ENCODE data around the gene MCCC2.
"Not testable (repeated sequence)": the region's sequence is repeated elsewhere in the genome, so short reads cannot be mapped to it uniquely, and the experiment has no call there.

MCCC2 gene

GRCh38 chr5:71652803-71653543 is 65.8 kb downstream of the MCCC2 start:
- DNase-seq = no peak
- no CpG with 5 or more reads among the region's 9 CpGs for WGBS (ENCODE audit: extremely low coverage, insufficient coverage, low lambda C conversion rate)
- no peak overlapping the region for H2BK120ac ChIP-seq (ENCODE audit: low read depth, low read length)

GRCh38 chr5:71658916-71659662 is 71.9 kb downstream of the MCCC2 start:
- no CpG with 5 or more reads among the region's 3 CpGs for WGBS (ENCODE audit: extremely low coverage, insufficient coverage, low lambda C conversion rate)
- H3K27me3 ChIP-seq (ENCODE audit: insufficient read depth, low read length, poor library complexity) = no peaks in the 10 kb centered on the region
- no peak overlapping the region for H4K8ac ChIP-seq (ENCODE audit: low read depth, low read length)
- no peak overlapping the region for H4K5ac ChIP-seq (ENCODE audit: low read length)
- H3K4me1 ChIP-seq (ENCODE audit: control insufficient read depth, low read depth, low read length) = no peaks in the 10 kb centered on the region
- no peaks in the 10 kb centered on the region for H3K79me1 ChIP-seq (ENCODE audit: low read length)
- no peak overlapping the region for H3K9ac ChIP-seq (ENCODE audit: low read length)
- H3K4ac ChIP-seq (ENCODE audit: low read depth, low read length) = no peak overlapping the region
- no peak overlapping the region for H3K56ac ChIP-seq (ENCODE audit: low read length)
- no peak overlapping the region for H3K18ac ChIP-seq (ENCODE audit: low read length)
- H3K23ac ChIP-seq (ENCODE audit: low read length) = no peak overlapping the region
- H2BK15ac ChIP-seq (replicated peaks; ENCODE audit: low read depth) = no peak overlapping the region
- no peak overlapping the region for H2BK120ac ChIP-seq (ENCODE audit: low read depth, low read length)
- H3K79me2 ChIP-seq (ENCODE audit: control insufficient read depth, insufficient read depth, low read length) = no peaks in the 10 kb centered on the region
- no peak overlapping the region for H2AK5ac ChIP-seq (ENCODE audit: low read length)
- no peak overlapping the region for H3K4me3 ChIP-seq (ENCODE audit: low read length)
- peak; percentile 4 for DNase-seq
- H3K27ac ChIP-seq (ENCODE audit: low read depth, low read length) = no peak overlapping the region
- H3K36me3 ChIP-seq (ENCODE audit: control insufficient read depth, insufficient read depth, low read length) = peaks cover 1% of the 10 kb centered on the region
- no peak overlapping the region for H2BK5ac ChIP-seq (ENCODE audit: low read length)
- H3K4me2 ChIP-seq (ENCODE audit: low read length) = no peak overlapping the region

More at GRCh38 chr5:71652803-71653543, 65.8 kb downstream of the MCCC2 start:
- Histone ChIP-seq H3K56ac (ENCODE audit: low read length) (no peak overlapping the region), H3K27me3 (ENCODE audit: insufficient read depth, low read length, poor library complexity) (no peaks in the 10 kb centered on the region), H3K4me2 (ENCODE audit: low read length) (no peak overlapping the region), H3K23ac (ENCODE audit: low read length) (no peak overlapping the region), H4K5ac (ENCODE audit: low read length) (no peak overlapping the region), H3K9ac (ENCODE audit: low read length) (no peak overlapping the region), H3K79me2 (ENCODE audit: control insufficient read depth, insufficient read depth, low read length) (no peaks in the 10 kb centered on the region), H2BK5ac (ENCODE audit: low read length) (no peak overlapping the region), H3K4me1 (ENCODE audit: control insufficient read depth, low read depth, low read length) (no peaks in the 10 kb centered on the region), H3K18ac (ENCODE audit: low read length) (no peak overlapping the region), H3K27ac (ENCODE audit: low read depth, low read length) (no peak overlapping the region), H4K8ac (ENCODE audit: low read depth, low read length) (no peak overlapping the region), H3K36me3 (ENCODE audit: control insufficient read depth, insufficient read depth, low read length) (peaks cover 4% of the 10 kb centered on the region), H2AK5ac (ENCODE audit: low read length) (no peak overlapping the region), H3K4ac (ENCODE audit: low read depth, low read length) (no peak overlapping the region), H3K79me1 (ENCODE audit: low read length) (no peaks in the 10 kb centered on the region), H3K4me3 (ENCODE audit: low read length) (no peak overlapping the region), H2BK15ac (replicated peaks; ENCODE audit: low read depth) (no peak overlapping the region)

- WGBS (ENCODE audit: extremely low coverage, insufficient coverage, low lambda C conversion rate) = no CpG with 5 or more reads among the region's 11 CpGs
- Histone ChIP-seq H4K5ac (ENCODE audit: low read length) (no peak overlapping the region), H3K56ac (ENCODE audit: low read length) (no peak overlapping the region), H2AK5ac (ENCODE audit: low read length) (no peak overlapping the region), H3K79me2 (ENCODE audit: control insufficient read depth, insufficient read depth, low read length) (no peaks in the 10 kb centered on the region), H4K8ac (ENCODE audit: low read depth, low read length) (no peak overlapping the region), H3K36me3 (ENCODE audit: control insufficient read depth, insufficient read depth, low read length) (peaks cover 1% of the 10 kb centered on the region), H3K79me1 (ENCODE audit: low read length) (no peaks in the 10 kb centered on the region), H3K27ac (ENCODE audit: low read depth, low read length) (no peak overlapping the region), H3K9ac (ENCODE audit: low read length) (no peak overlapping the region), H3K4me3 (ENCODE audit: low read length) (no peak overlapping the region), H3K4ac (ENCODE audit: low read depth, low read length) (no peak overlapping the region), H3K18ac (ENCODE audit: low read length) (no peak overlapping the region), H2BK120ac (ENCODE audit: low read depth, low read length) (no peak overlapping the region), H3K27me3 (ENCODE audit: insufficient read depth, low read length, poor library complexity) (no peaks in the 10 kb centered on the region), H3K4me1 (ENCODE audit: control insufficient read depth, low read depth, low read length) (no peaks in the 10 kb centered on the region), H3K4me2 (ENCODE audit: low read length) (no peak overlapping the region), H3K23ac (ENCODE audit: low read length) (no peak overlapping the region), H2BK5ac (ENCODE audit: low read length) (no peak overlapping the region), H2BK15ac (replicated peaks; ENCODE audit: low read depth) (no peak overlapping the region)
- no peak for DNase-seq
Measured at GRCh38 chr5:71662381-71662780, 75.2 kb downstream of the MCCC2 start.

GRCh38 chr5:71663191-71663969 is 76.2 kb downstream of the MCCC2 start:
- Histone ChIP-seq H3K4ac (ENCODE audit: low read depth, low read length) (no peak overlapping the region), H3K56ac (ENCODE audit: low read length) (no peak overlapping the region), H3K4me2 (ENCODE audit: low read length) (no peak overlapping the region), H3K79me1 (ENCODE audit: low read length) (no peaks in the 10 kb centered on the region), H2BK120ac (ENCODE audit: low read depth, low read length) (no peak overlapping the region), H3K36me3 (ENCODE audit: control insufficient read depth, insufficient read depth, low read length) (no peaks in the 10 kb centered on the region), H3K18ac (ENCODE audit: low read length) (no peak overlapping the region), H2BK15ac (replicated peaks; ENCODE audit: low read depth) (no peak overlapping the region), H2BK5ac (ENCODE audit: low read length) (no peak overlapping the region), H4K5ac (ENCODE audit: low read length) (no peak overlapping the region), H3K27ac (ENCODE audit: low read depth, low read length) (no peak overlapping the region), H2AK5ac (ENCODE audit: low read length) (no peak overlapping the region), H3K79me2 (ENCODE audit: control insufficient read depth, insufficient read depth, low read length) (no peaks in the 10 kb centered on the region), H3K23ac (ENCODE audit: low read length) (no peak overlapping the region), H3K9ac (ENCODE audit: low read length) (no peak overlapping the region), H3K27me3 (ENCODE audit: insufficient read depth, low read length, poor library complexity) (no peaks in the 10 kb centered on the region), H4K8ac (ENCODE audit: low read depth, low read length) (no peak overlapping the region), H3K4me3 (ENCODE audit: low read length) (no peak overlapping the region), H3K4me1 (ENCODE audit: control insufficient read depth, low read depth, low read length) (no peaks in the 10 kb centered on the region)
- no peak for DNase-seq
- no CpG with 5 or more reads among the region's 6 CpGs for WGBS (ENCODE audit: extremely low coverage, insufficient coverage, low lambda C conversion rate)

GRCh38 chr5:71664615-71665014 is 77.5 kb downstream of the MCCC2 start:
- not testable (repeated sequence) for H3K18ac ChIP-seq (ENCODE audit: low read length); H3K4me2 ChIP-seq (ENCODE audit: low read length); DNase-seq; H3K27me3 ChIP-seq (ENCODE audit: insufficient read depth, low read length, poor library complexity); H2BK15ac ChIP-seq (replicated peaks; ENCODE audit: low read depth); H3K4ac ChIP-seq (ENCODE audit: low read depth, low read length); H3K36me3 ChIP-seq (ENCODE audit: control insufficient read depth, insufficient read depth, low read length); H4K5ac ChIP-seq (ENCODE audit: low read length); H2AK5ac ChIP-seq (ENCODE audit: low read length); H3K4me1 ChIP-seq (ENCODE audit: control insufficient read depth, low read depth, low read length); H3K23ac ChIP-seq (ENCODE audit: low read length); H4K8ac ChIP-seq (ENCODE audit: low read depth, low read length); H3K4me3 ChIP-seq (ENCODE audit: low read length); H3K56ac ChIP-seq (ENCODE audit: low read length); H3K27ac ChIP-seq (ENCODE audit: low read depth, low read length); H3K9ac ChIP-seq (ENCODE audit: low read length); H2BK5ac ChIP-seq (ENCODE audit: low read length); H3K79me1 ChIP-seq (ENCODE audit: low read length); H3K79me2 ChIP-seq (ENCODE audit: control insufficient read depth, insufficient read depth, low read length); H2BK120ac ChIP-seq (ENCODE audit: low read depth, low read length)
- no CpG with 5 or more reads among the region's 3 CpGs for WGBS (ENCODE audit: extremely low coverage, insufficient coverage, low lambda C conversion rate)

Data from mesendoderm (in vitro differentiated cells).